Fibroblast of the aortic adventitia (primary cell): ENCODE results near the gene SLC46A2. TPM values are rescaled to one million over a fixed set of nuclear protein-coding genes. Genes with fewer than 3 reads are reported as not detected.
A peak's percentile ranks its signal among the peaks of the same experiment; 100 is the strongest.

ENCODE experiments used
- DNase-seq: peaks from one replicate; pipeline ENCODE4 v3.0.0-alpha.2; 2010; ENCODE audit warnings: low read depth
- H3K4me3 ChIP-seq: 2 replicates; pipeline ENCODE4 v1.5.1; 2011; ENCODE audit warnings: low read depth, mild to moderate bottlenecking, control low read depth, low read length, moderate library complexity
- total RNA-seq: library from RNA; depleted of rRNA; stranded (reverse); fragments of >200 nt; gene quantifications from 2 replicates; pipeline ENCODE4 v1.2.3, GENCODE V29; 2012; ENCODE audit warnings: low replicate concordance
- TF ChIP-seq, protein P1 (sequence below): IDR thresholded peaks from 2 replicates; pipeline ENCODE4 v1.5.1; 2011; ENCODE audit warnings: mild to moderate bottlenecking, low read length, control low read depth, inconsistent platforms; ENCODE audit not compliant: insufficient read depth

SLC46A2 gene
- total RNA-seq, 1 donor, result not detected

DNA sequence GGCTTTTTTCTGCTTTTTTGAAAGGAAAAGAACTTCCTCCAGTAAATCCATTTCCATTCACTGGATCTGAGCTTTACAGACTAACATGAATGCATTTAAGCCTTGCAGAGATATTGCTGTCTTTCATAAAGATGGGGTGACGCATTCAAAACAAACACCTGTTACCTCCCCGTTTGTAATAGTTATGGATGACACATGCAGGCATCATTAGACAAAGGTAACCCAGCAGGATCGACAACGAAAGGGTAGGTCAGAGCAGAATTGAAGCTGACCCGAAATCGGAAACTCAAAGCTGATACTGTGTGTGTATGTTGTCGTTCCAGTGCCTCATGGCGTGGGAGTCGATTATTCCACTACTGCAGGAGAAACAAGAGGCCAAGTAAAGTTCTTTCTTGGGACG, 22.2 kb downstream of the SLC46A2 start:
- TF ChIP-seq, protein P1, sequence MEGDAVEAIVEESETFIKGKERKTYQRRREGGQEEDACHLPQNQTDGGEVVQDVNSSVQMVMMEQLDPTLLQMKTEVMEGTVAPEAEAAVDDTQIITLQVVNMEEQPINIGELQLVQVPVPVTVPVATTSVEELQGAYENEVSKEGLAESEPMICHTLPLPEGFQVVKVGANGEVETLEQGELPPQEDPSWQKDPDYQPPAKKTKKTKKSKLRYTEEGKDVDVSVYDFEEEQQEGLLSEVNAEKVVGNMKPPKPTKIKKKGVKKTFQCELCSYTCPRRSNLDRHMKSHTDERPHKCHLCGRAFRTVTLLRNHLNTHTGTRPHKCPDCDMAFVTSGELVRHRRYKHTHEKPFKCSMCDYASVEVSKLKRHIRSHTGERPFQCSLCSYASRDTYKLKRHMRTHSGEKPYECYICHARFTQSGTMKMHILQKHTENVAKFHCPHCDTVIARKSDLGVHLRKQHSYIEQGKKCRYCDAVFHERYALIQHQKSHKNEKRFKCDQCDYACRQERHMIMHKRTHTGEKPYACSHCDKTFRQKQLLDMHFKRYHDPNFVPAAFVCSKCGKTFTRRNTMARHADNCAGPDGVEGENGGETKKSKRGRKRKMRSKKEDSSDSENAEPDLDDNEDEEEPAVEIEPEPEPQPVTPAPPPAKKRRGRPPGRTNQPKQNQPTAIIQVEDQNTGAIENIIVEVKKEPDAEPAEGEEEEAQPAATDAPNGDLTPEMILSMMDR, result no peak
- no peak for DNase-seq
- H3K4me3 ChIP-seq, result no peak overlapping the region

DNA sequence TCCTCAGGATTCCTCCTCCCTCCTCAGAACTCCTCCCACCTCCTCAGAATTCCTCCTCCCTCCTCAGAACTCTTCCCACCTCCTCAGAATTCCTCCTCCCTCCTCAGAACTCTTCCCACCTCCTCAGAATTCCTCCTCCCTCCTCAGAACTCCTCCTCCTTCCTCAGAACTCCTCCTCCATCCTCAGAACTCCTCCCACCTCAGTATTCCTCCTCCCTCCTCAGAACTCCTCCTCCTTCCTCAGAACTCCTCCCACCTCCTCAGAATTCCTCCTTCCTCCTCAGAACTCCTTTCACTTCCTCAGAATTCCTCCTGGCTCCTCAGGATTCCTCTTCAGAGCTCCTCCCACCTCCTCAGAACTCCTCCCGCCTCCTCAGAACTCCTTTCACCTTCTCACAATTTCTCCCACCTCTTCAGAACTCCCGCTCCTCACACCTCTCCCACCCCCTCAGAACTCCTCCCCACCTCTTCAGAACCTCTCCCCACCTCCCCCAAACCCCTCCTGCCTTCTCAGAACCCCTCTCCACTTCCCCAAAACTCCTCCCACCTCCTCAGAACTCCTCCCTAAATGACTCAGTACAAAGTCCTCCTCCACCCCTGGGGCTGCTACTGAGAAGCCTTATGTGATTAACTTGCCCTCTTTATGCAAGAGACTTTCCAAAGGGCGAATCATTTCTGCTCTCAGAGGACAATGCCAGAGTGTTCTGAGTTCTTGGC, 23.2 kb downstream of the SLC46A2 start:
- H3K4me3 ChIP-seq, result no peak overlapping the region
- TF ChIP-seq, protein P1, result no peak
- DNase-seq, result peak; percentile 77

DNA sequence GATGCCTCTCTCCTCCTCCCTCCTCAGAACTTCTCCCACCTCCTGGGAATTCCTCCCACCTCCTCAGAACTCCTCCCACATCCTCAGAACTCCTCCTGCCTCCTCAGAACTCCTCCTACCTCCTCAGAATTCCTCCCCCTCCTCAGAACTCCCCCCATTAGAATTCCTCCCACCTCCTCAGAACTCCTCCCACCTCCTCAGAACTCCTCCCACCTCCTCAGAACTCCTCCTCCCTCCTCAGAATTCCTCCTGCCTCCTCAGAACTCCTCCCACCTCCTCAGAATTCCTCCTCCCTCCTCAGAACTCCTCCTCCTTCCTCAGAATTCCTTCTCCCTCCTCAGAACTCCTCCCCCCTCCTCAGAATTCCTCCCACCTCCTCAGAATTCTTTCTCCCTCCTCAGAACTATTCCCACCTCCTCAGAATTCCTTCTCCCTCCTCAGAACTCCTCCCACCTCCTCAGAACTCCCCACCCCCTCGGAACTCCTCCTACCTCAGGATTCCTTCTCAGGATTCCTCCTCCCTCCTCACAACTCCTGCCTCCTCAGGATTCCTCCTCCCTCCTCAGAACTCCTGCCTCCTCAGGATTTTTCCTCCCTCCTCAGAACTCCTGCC, 23.9 kb downstream of the SLC46A2 start:
- TF ChIP-seq, protein P1, result no peak
- peak; percentile 60 for DNase-seq

DNA sequence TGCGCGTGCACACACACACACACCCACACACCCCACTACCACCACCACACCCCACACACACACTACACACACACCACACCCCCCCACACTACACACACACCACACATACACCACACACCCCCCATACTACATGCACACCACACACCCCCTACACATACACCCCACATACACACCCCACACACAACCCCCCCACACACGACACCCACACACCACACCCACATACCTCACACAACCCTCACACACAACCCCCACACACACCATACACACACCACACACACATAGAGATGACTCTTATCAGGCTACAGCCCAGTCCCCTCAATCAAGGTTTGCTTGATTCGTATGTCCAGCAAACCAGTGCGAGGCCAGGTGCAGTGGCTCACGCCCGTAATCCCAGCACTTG, 25.7 kb downstream of the SLC46A2 start:
- DNase-seq, result no peak
- no peak overlapping the region for H3K4me3 ChIP-seq
- TF ChIP-seq, protein P1, result no peak

More for the DNA sequence above, 23.9 kb downstream of the SLC46A2 start:
- no peak overlapping the region for H3K4me3 ChIP-seq

DNA sequence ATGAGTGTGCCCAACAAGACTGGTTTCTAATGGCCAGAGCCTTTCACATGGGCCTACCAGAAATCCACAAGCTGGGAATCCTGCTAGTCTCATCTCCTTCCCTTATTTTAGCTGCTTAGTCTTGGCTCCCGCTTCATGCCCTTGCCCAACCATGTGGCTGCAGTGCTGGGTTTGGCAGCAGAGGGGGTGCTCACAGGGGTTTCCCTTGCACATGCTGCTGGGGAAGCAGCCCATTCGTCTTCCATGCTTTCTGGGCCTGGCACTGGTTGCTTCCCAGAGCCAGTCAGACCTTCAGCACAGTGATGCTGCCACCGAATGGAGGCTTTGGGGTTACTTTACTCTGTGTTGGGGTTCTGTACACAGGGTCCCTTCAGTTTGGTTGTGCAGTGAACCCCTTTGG, 26.3 kb downstream of the SLC46A2 start:
- TF ChIP-seq, protein P1, result no peak
- no peak for DNase-seq
- no peak overlapping the region for H3K4me3 ChIP-seq

DNA sequence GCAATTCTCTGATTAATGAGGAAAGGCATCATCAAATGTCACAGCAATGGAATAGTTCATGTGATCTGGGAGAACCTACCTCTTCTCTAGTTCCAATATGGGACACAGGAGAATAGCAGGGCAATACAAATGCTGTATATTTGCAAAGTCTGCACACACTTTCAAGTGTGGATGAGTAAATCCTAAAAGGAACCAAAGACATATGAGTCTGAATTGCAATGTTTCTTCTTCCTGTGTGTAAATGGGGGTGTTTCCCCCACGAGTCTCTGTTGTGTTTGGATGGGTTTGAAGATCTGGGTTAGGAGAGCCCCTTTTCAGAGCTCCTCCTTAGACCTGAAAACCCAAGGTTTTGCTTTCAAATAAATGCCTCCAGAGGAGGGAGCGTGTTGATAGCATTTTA, 26.9 kb downstream of the SLC46A2 start:
- DNase-seq, result no peak
- H3K4me3 ChIP-seq, result no peak overlapping the region
- TF ChIP-seq, protein P1, result no peak

DNA sequence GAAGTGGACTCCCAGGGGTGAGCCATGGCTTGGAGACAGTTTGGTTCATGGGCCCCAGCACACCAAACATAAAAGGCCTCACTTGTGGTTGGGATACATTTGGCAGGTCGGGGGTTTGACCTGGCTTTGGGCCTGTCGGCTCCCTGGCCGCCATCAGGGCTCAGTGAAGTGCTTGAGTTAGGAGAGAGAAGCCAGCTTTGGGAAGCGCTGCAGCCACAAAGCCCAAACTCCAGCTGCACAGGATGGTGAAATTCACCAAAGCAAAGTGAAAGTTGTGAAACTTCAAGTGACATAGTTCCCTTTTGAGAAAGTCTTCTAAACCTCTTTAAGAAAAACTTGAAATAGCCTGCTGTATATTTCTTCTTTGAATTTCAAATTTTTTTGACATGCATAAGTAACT, 27.5 kb downstream of the SLC46A2 start:
- DNase-seq, result peak; percentile 61
- TF ChIP-seq, protein P1, result no peak
- H3K4me3 ChIP-seq, result no peak overlapping the region
